Mesendoderm (in vitro differentiated cells): ENCODE results near the gene CHST15.

Source experiments
- DNase-seq: peaks from one replicate; pipeline ENCODE4 v3.0.0; 2013
- H2AK5ac ChIP-seq: 2 replicates; pipeline ENCODE4 v1.6.1; 2013; ENCODE audit warnings: low read length, inconsistent platforms
- H2BK120ac ChIP-seq: 2 replicates; pipeline ENCODE4 v1.6.1; 2013; ENCODE audit warnings: low read depth, mild to moderate bottlenecking, low read length, moderate library complexity, mixed read lengths
- H2BK15ac ChIP-seq: replicated peaks from 2 replicates; pipeline ENCODE4 v1.6.1; 2013; ENCODE audit warnings: low read depth, mild to moderate bottlenecking, moderate library complexity
- H2BK5ac ChIP-seq: 2 replicates; pipeline ENCODE4 v1.6.1; 2013; ENCODE audit warnings: low read length, inconsistent platforms
- H3K18ac ChIP-seq: 2 replicates; pipeline ENCODE4 v1.6.1; 2013; ENCODE audit warnings: mild to moderate bottlenecking, low read length, mixed read lengths
- H3K23ac ChIP-seq: one replicate; pipeline ENCODE4 v1.6.1; 2013; ENCODE audit warnings: low read length
- H3K27ac ChIP-seq: 2 replicates; pipeline ENCODE4 v1.5.1; 2013; ENCODE audit warnings: low read depth, mild to moderate bottlenecking, inconsistent platforms, low read length, moderate library complexity
- H3K27me3 ChIP-seq: 2 replicates; pipeline ENCODE4 v1.6.1; 2013; ENCODE audit warnings: low read length, control low read depth, mild to moderate bottlenecking, inconsistent platforms; ENCODE audit not compliant: insufficient read depth, poor library complexity
- H3K36me3 ChIP-seq: 2 replicates; pipeline ENCODE4 v1.6.1; 2013; ENCODE audit warnings: low read length, inconsistent platforms; ENCODE audit not compliant: control insufficient read depth, insufficient read depth
- H3K4ac ChIP-seq: one replicate; pipeline ENCODE4 v1.6.1; 2013; ENCODE audit warnings: low read depth, mild to moderate bottlenecking, low read length, moderate library complexity
- H3K4me1 ChIP-seq: 2 replicates; pipeline ENCODE4 v1.6.1; 2013; ENCODE audit warnings: low read depth, low read length, inconsistent platforms; ENCODE audit not compliant: control insufficient read depth
- H3K4me2 ChIP-seq: 2 replicates; pipeline ENCODE4 v1.6.1; 2013; ENCODE audit warnings: low read length
- H3K4me3 ChIP-seq: 2 replicates; pipeline ENCODE4 v1.5.1; 2013; ENCODE audit warnings: mild to moderate bottlenecking, low read length
- H3K56ac ChIP-seq: one replicate; pipeline ENCODE4 v1.6.1; 2013; ENCODE audit warnings: low read length
- H3K79me1 ChIP-seq: 2 replicates; pipeline ENCODE4 v1.6.1; 2013; ENCODE audit warnings: low read length, inconsistent platforms
- H3K79me2 ChIP-seq: 2 replicates; pipeline ENCODE4 v1.6.1; 2013; ENCODE audit warnings: mild to moderate bottlenecking, low read length; ENCODE audit not compliant: control insufficient read depth, insufficient read depth
- H3K9ac ChIP-seq: 2 replicates; pipeline ENCODE4 v1.6.1; 2013; ENCODE audit warnings: low read length, inconsistent platforms
- H4K5ac ChIP-seq: one replicate; pipeline ENCODE4 v1.6.1; 2013; ENCODE audit warnings: low read length
- H4K8ac ChIP-seq: one replicate; pipeline ENCODE4 v1.6.1; 2013; ENCODE audit warnings: low read depth, mild to moderate bottlenecking, control low read depth, low read length, moderate library complexity
- WGBS: extraction: QIAGEN DNeasy Blood & Tissue Kit; methylation state at CpG from one replicate; pipeline ENCODE4 v1.1.7; 2013; ENCODE audit warnings: low lambda C conversion rate, missing lambda C conversion rate; ENCODE audit not compliant: insufficient coverage; ENCODE audit errors: extremely low coverage; 5-methylcytosine and 5-hydroxymethylcytosine counted together

The CHST15 gene

DNA sequence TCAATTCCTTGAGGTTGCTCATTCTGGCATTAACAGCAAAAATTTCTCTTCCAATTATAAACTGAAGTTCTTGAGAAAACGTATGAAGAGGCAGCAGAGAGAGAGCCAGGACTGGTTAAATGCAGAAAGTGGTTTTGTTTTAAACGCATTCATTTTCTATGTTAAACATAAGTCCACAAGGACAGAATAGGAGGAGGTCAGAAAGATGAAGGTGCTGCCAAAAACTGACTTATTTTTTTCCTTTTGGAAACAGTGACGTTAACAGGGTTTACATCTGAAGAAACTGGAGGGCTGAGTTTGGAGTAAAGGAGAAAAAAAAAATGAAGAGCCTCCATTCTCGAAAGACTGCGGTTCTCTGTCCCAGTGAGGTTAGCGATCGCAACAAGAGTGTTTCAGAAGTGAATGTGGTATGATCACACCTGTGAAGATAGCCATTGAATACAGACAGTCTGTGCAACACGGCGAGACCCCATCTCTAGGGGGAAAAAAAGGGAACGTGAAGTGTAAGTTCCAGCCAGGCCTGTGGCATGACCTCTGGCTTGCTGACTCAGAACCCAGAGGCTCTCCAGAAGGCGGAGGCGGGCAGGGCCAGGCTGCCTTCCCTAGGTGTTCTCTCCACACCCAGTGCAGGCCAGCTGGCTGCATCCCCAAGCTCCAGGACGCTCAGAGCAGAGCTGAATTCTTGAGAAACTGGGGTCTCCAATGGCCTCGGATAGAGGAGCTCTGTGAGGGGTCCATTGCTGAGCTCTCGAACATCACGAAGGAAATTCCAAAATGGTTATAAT is 84.0 kb downstream of the CHST15 start:
- no peak overlapping the region for H3K4me2 ChIP-seq
- no peak overlapping the region for H2AK5ac ChIP-seq
- no peaks in the 10 kb centered on the region for H3K79me2 ChIP-seq
- peaks cover 3% of the 10 kb centered on the region for H3K36me3 ChIP-seq
- no peak overlapping the region for H2BK120ac ChIP-seq
- no peak overlapping the region for H3K23ac ChIP-seq
- no peaks in the 10 kb centered on the region for H3K79me1 ChIP-seq
- H3K18ac ChIP-seq, result no peak overlapping the region
- no peak overlapping the region for H3K56ac ChIP-seq
- H3K4me3 ChIP-seq, result no peak overlapping the region
- DNase-seq, result no peak
- H2BK5ac ChIP-seq, result no peak overlapping the region
- H3K4ac ChIP-seq, result no peak overlapping the region
- no peak overlapping the region for H3K27ac ChIP-seq
- H3K9ac ChIP-seq, result no peak overlapping the region
- no CpG with 5 or more reads among the region's 16 CpGs for WGBS
- H2BK15ac ChIP-seq, result no peak overlapping the region
- no peak overlapping the region for H4K8ac ChIP-seq
- H3K27me3 ChIP-seq, result no peaks in the 10 kb centered on the region
- H4K5ac ChIP-seq, result no peak overlapping the region
- H3K4me1 ChIP-seq, result no peaks in the 10 kb centered on the region

DNA sequence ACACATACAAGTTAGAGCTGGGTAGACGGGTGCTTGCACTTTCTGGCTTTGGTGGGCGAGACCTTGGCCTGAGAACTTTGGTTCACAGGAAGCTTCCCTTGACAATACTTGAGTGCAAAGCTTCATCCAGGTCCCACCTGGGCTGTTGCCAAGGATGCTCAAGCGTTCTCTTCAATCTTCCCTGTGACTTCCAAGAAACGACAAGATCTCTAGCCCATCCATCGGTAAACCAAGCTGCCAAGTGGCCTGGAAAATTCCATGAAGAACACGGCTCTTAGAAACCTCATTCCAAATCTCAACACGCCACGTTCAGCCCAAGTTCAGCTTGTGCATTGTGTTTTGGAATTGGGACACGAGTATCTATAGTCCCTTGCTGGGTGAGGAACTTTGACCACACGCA is 84.7 kb downstream of the CHST15 start:
- no peak overlapping the region for H3K9ac ChIP-seq
- H3K79me2 ChIP-seq, result no peaks in the 10 kb centered on the region
- H3K18ac ChIP-seq, result no peak overlapping the region
- no peak overlapping the region for H3K4me2 ChIP-seq
- H3K23ac ChIP-seq, result no peak overlapping the region
- no peak overlapping the region for H2BK5ac ChIP-seq
- no peaks in the 10 kb centered on the region for H3K27me3 ChIP-seq
- no peak for DNase-seq
- no peaks in the 10 kb centered on the region for H3K4me1 ChIP-seq
- no peak overlapping the region for H3K27ac ChIP-seq
- no peak overlapping the region for H2AK5ac ChIP-seq
- no peak overlapping the region for H3K4me3 ChIP-seq
- no CpG with 5 or more reads among the region's 10 CpGs for WGBS
- no peak overlapping the region for H2BK15ac ChIP-seq
- H2BK120ac ChIP-seq, result no peak overlapping the region
- no peak overlapping the region for H4K5ac ChIP-seq
- H3K36me3 ChIP-seq, result peaks cover 3% of the 10 kb centered on the region
- H4K8ac ChIP-seq, result no peak overlapping the region
- no peaks in the 10 kb centered on the region for H3K79me1 ChIP-seq
- no peak overlapping the region for H3K4ac ChIP-seq
- H3K56ac ChIP-seq, result no peak overlapping the region

DNA sequence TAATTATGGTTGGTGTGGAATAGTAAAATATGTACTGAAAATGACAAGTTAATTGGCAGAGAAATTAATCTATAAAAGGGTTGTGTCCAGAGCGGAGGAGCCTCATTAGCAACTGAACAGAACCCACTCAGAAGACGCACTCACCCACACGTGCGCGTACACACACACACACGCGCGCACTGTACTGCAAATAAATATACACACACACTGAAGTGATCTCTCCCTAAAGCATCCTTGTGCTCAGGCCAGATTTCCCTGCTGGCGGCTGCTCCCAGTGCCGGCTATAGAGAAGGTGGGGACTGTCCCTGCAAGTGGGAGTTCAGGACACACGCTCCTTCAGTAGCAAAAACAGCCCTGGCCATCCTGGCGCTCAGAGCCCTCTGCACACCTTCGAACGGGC is 85.2 kb downstream of the CHST15 start:
- Histone ChIP-seq H3K27me3 (no peaks in the 10 kb centered on the region), H2BK15ac (no peak overlapping the region), H3K79me1 (no peaks in the 10 kb centered on the region), H4K5ac (no peak overlapping the region), H3K23ac (no peak overlapping the region), H3K79me2 (no peaks in the 10 kb centered on the region), H3K27ac (no peak overlapping the region), H3K36me3 (peaks cover 3% of the 10 kb centered on the region), H3K18ac (no peak overlapping the region), H3K4me3 (no peak overlapping the region), H4K8ac (no peak overlapping the region), H2AK5ac (no peak overlapping the region), H3K56ac (no peak overlapping the region), H3K4me2 (no peak overlapping the region), H2BK120ac (no peak overlapping the region), H2BK5ac (no peak overlapping the region), H3K9ac (no peak overlapping the region), H3K4me1 (no peaks in the 10 kb centered on the region), H3K4ac (no peak overlapping the region)
- DNase-seq, result no peak
- no CpG with 5 or more reads among the region's 14 CpGs for WGBS

DNA sequence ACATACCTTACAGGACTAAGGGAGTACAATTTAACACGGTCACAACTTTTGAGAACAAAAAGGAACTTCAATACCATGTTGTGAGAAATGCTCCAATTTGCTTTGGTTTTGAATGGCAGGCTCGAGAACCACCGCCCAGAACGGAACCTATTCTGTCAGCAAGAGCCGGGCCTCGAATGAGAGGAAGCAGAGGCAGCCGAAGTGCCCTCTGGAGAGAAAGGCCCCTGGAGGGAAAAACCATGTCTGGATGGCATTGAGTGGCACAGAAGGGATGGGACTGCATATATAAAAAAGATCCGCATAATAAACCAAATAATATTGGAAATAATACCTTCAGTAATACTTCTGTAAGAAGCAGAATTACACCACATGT is 85.6 kb downstream of the CHST15 start:
- H3K4me1 ChIP-seq, result no peaks in the 10 kb centered on the region
- no peak overlapping the region for H2BK15ac ChIP-seq
- H3K9ac ChIP-seq, result no peak overlapping the region
- no peak overlapping the region for H2BK120ac ChIP-seq
- WGBS, result no CpG with 5 or more reads among the region's 8 CpGs
- no peak overlapping the region for H2AK5ac ChIP-seq
- H3K36me3 ChIP-seq, result peaks cover 3% of the 10 kb centered on the region
- no peak overlapping the region for H3K56ac ChIP-seq
- no peak overlapping the region for H3K4me2 ChIP-seq
- no peak overlapping the region for H4K8ac ChIP-seq
- H3K79me1 ChIP-seq, result no peaks in the 10 kb centered on the region
- no peaks in the 10 kb centered on the region for H3K79me2 ChIP-seq
- H3K27me3 ChIP-seq, result no peaks in the 10 kb centered on the region
- no peak overlapping the region for H3K18ac ChIP-seq
- no peak for DNase-seq
- H4K5ac ChIP-seq, result no peak overlapping the region
- no peak overlapping the region for H3K27ac ChIP-seq
- no peak overlapping the region for H3K4me3 ChIP-seq
- no peak overlapping the region for H3K4ac ChIP-seq
- no peak overlapping the region for H3K23ac ChIP-seq
- H2BK5ac ChIP-seq, result no peak overlapping the region

DNA sequence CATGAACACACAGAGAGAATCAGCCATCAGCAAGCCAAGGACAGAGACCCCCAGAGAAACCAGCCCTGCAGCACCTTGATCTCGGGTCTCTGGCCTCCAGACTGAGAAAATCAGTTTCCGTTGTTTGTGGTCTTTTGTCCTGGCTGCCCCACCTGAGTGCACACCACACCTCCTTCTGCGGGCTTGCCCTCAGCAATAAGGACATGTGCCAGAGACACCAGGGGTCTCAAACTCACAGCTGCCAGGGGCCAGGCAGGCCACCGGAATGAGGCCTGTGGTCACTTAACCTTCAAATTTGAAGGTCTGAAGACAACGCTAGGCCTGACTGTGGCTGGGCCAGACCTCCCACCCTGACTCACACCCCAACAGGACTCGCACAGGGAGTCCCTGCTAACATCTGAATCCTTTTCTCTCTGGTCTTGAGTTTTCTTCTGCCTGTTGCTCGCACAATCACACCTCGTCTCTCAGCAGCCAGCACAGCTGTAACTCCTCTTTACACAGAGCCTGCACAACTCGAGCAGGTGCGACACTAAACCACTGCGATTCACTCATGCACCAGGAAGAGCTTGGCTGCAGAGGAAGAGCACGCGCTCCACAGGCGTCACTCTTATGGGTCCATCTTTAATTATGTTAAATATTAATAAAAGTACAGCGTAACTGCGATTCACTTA is 86.2 kb downstream of the CHST15 start:
- Histone ChIP-seq H3K56ac (no peak overlapping the region), H2AK5ac (no peak overlapping the region), H3K4me1 (no peaks in the 10 kb centered on the region), H3K4ac (no peak overlapping the region), H4K8ac (no peak overlapping the region), H3K27ac (no peak overlapping the region), H2BK5ac (no peak overlapping the region), H3K9ac (no peak overlapping the region), H3K36me3 (peaks cover 3% of the 10 kb centered on the region), H3K79me2 (no peaks in the 10 kb centered on the region), H2BK15ac (no peak overlapping the region), H4K5ac (no peak overlapping the region), H3K18ac (no peak overlapping the region), H3K79me1 (no peaks in the 10 kb centered on the region), H3K27me3 (no peaks in the 10 kb centered on the region), H3K4me2 (no peak overlapping the region), H3K23ac (no peak overlapping the region), H2BK120ac (no peak overlapping the region), H3K4me3 (no peak overlapping the region)
- whole genome bisulfite sequencing, result no CpG with 5 or more reads among the region's 16 CpGs
- no peak for DNase-seq
